ENCODE measurements around the gene ARPC5. TPM values are rescaled to one million over a fixed set of nuclear protein-coding genes. Genes with fewer than 3 reads are reported as not detected.
"Not testable (repeated sequence)": the region's sequence is repeated elsewhere in the genome, so short reads cannot be mapped to it uniquely, and the experiment has no call there.

Gene ARPC5
- total and polyA plus RNA-seq, 7 experiments from 2014 or later, result 49.9 to 525 (median 105) TPM

DNA sequence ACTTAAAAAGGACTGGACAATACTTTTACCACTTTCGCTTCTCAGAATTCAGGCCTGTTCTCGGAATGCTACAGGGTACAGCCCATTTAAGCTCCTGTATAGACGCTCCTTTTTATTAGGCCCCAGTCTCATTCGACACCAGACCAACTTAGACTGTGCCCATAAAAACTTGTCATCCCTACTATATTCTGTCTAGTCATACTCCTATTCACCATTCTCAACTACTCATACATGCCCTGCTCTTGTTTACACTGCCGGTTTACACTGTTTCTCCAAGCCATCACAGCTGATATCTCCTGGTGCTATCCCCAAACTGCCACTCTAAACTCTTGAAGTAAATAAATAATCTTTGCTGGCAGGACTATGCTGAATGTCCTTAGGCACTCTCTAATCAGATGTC is 17.4 kb downstream of the ARPC5 start:
- H3K4me1 ChIP-seq (ENCODE audit: control insufficient read depth in 2 of 2, insufficient read depth in 2 of 2, low read length in 2 of 2); H3K4me3 Mint-ChIP-seq; H3K36me3 ChIP-seq (ENCODE audit: control insufficient read depth in 2 of 3, insufficient read depth in 3 of 3, low read length in 3 of 3); intact Hi-C loops (cut with micrococcal nuclease); DNase-seq; H3K27me3 Mint-ChIP-seq; POLR2A ChIA-PET; H3K9me3 ChIP-seq (ENCODE audit: control insufficient read depth in 2 of 3, low read length in 3 of 3); ATAC-seq; H3K4me3 ChIP-seq (ENCODE audit: low read length); H3K27me3 ChIP-seq (ENCODE audit: control insufficient read depth in 2 of 2, insufficient read depth in 2 of 2, low read length in 2 of 2); H3K9me3 Mint-ChIP-seq; H3K36me3 Mint-ChIP-seq; CTCF ChIA-PET; H3K27ac ChIP-seq (ENCODE audit: low read depth, low read length): not testable (repeated sequence)
- H3K27ac Mint-ChIP-seq, result peak overlapping the region in 2 of 9 donors; percentile 63 to 88
- H3K4me1 Mint-ChIP-seq, result peaks cover 5 to 23% (median 11%) of the 10 kb centered on the region in 7 donors

DNA sequence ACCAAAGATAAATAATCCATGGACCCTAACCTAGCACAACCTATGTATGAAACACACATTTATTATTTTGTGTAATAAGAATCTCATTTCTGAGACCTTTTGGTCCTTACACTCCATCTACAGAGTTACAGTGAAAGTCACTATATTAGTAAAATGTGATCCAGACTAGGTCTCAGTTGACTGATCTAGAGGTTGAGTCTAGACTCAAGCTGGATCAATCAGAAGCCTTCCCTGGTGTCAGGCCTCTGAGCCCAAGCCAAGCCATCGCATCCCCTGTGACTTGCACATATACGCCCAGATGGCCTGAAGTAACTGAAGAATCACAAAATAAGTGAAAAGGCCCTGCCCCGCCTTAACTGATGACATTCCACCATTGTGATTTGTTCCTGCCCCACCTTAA is 22.6 kb downstream of the ARPC5 start:
- H3K27me3 ChIP-seq (ENCODE audit: control insufficient read depth in 2 of 2, insufficient read depth in 2 of 2, low read length in 2 of 2); H3K4me1 ChIP-seq (ENCODE audit: control insufficient read depth in 2 of 2, insufficient read depth in 2 of 2, low read length in 2 of 2); CTCF ChIA-PET; H3K4me1 Mint-ChIP-seq; H3K36me3 ChIP-seq (ENCODE audit: control insufficient read depth in 2 of 3, insufficient read depth in 3 of 3, low read length in 3 of 3); H3K27me3 Mint-ChIP-seq; H3K36me3 Mint-ChIP-seq; ATAC-seq; intact Hi-C loops (cut with micrococcal nuclease); H3K9me3 ChIP-seq (ENCODE audit: control insufficient read depth in 2 of 3, low read length in 3 of 3); H3K4me3 ChIP-seq (ENCODE audit: low read length); H3K27ac ChIP-seq (ENCODE audit: low read depth, low read length); H3K9me3 Mint-ChIP-seq; DNase-seq; POLR2A ChIA-PET: not testable (repeated sequence)
- Mint-ChIP-seq H3K4me3 (peak overlapping the region in 1 of 10 donors; percentile 45), H3K27ac (peak overlapping the region in 2 of 9 donors; percentile 36 to 41)

DNA sequence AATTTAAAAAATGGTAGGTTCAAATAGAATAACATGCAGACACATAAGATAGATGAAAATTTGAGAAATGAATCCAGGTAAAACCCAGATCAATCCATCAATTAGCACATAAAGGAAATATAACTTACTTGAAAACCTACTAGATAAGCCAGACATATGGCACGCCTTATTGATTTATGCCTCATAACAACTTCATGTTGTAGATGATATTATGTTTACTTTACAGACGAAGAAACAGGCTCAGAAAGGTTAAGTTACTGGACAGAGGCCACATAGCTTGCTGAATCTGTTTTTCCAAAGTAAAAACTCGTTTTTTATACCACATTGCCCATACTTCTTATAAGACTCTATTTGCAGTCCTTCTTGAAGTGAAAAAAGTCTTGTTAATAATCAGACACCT is 23.2 kb downstream of the ARPC5 start:
- Histone ChIP-seq H3K4me3 (ENCODE audit: low read length) (no peak overlapping the region), H3K9me3 (ENCODE audit: control insufficient read depth in 2 of 3, low read length in 3 of 3) (no peaks in the 10 kb centered on the region), H3K4me1 (ENCODE audit: control insufficient read depth in 2 of 2, insufficient read depth in 2 of 2, low read length in 2 of 2) (no peaks in the 10 kb centered on the region), H3K27me3 (ENCODE audit: control insufficient read depth in 2 of 2, insufficient read depth in 2 of 2, low read length in 2 of 2) (no peaks in the 10 kb centered on the region), H3K27ac (ENCODE audit: low read depth, low read length) (no peak overlapping the region), H3K36me3 (ENCODE audit: control insufficient read depth in 2 of 3, insufficient read depth in 3 of 3, low read length in 3 of 3) (no peaks in the 10 kb centered on the region)
- Mint-ChIP-seq H3K4me1 (peaks cover 0 to 10% (median 0%) of the 10 kb centered on the region in 7 donors), H3K4me3 (no peak overlapping the region), H3K9me3 (peaks cover 0 to 2% (median 0%) of the 10 kb centered on the region in 11 donors), H3K36me3 (peaks cover 0 to 9% (median 4%) of the 10 kb centered on the region in 5 donors), H3K27me3 (peaks cover 0 to 5% (median 3%) of the 10 kb centered on the region in 5 donors), H3K27ac (no peak overlapping the region)
- ChIA-PET POLR2A (no interaction called here), CTCF (no interaction called here)
- intact Hi-C loops (cut with micrococcal nuclease), result no loop called here
- DNase-seq, result no peak
- no peak for ATAC-seq

GRCh38 chr1:183611021-183611420 is 24.6 kb downstream of the ARPC5 start:
- peaks cover 0 to 2% (median 0%) of the 10 kb centered on the region in 11 donors for H3K9me3 Mint-ChIP-seq
- peaks cover 0 to 9% (median 4%) of the 10 kb centered on the region in 5 donors for H3K36me3 Mint-ChIP-seq
- H3K27ac Mint-ChIP-seq, result no peak overlapping the region
- H3K36me3 ChIP-seq (ENCODE audit: control insufficient read depth in 2 of 3, insufficient read depth in 3 of 3, low read length in 3 of 3), result no peaks in the 10 kb centered on the region
- H3K4me1 Mint-ChIP-seq, result peaks cover 0 to 8% (median 0%) of the 10 kb centered on the region in 7 donors
- peaks cover 0 to 5% (median 3%) of the 10 kb centered on the region in 5 donors for H3K27me3 Mint-ChIP-seq
- no peak overlapping the region for H3K27ac ChIP-seq (ENCODE audit: low read depth, low read length)
- H3K9me3 ChIP-seq (ENCODE audit: control insufficient read depth in 2 of 3, low read length in 3 of 3), result no peaks in the 10 kb centered on the region
- no peak overlapping the region for H3K4me3 Mint-ChIP-seq
- H3K4me1 ChIP-seq (ENCODE audit: control insufficient read depth in 2 of 2, insufficient read depth in 2 of 2, low read length in 2 of 2), result no peaks in the 10 kb centered on the region
- ChIA-PET CTCF (no interaction called here), POLR2A (interaction anchor here (0.6 kb wide), 1 partner anchor 101 kb away, joined by 3 read pairs; no protein-coding TSS in a partner anchor)
- no peaks in the 10 kb centered on the region for H3K27me3 ChIP-seq (ENCODE audit: control insufficient read depth in 2 of 2, insufficient read depth in 2 of 2, low read length in 2 of 2)
- ATAC-seq, result no peak
- intact Hi-C loops (cut with micrococcal nuclease), result no loop called here
- no peak overlapping the region for H3K4me3 ChIP-seq (ENCODE audit: low read length)
- no peak for DNase-seq

DNA sequence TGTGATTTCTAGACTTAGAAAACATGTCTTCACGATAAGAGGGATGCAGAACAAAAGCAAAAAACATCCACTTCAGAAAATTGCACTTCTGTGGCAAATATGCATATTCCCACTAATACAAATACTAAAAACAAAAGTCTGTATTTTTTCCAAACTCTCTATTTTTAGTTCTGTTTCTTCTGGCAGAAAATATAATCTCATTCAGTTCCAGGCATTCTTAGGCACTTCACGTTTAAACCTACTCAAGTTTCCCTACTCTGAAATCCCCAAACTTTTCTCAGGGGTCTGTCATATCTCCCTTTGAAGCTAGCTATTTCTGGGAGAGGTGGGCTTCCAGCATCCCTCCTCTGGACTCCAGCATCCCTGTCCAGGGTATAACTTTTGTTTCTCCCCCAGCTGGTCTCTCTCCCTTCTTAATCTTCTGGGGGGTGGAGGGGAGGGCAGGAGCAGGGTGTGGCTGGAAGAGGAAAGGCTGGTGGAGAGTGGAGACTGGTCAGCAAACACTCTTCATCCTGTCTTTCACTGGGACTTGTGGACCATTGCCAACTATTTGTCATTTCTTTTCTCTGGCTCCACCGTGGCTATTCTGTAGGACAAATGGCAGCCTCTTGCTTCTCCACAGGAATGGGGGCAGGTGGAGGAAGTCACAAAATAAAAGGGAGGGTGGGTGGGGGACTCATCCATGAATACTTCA is 25.7 kb downstream of the ARPC5 start:
- no peak overlapping the region for H3K4me3 ChIP-seq (ENCODE audit: low read length)
- no peaks in the 10 kb centered on the region for H3K4me1 ChIP-seq (ENCODE audit: control insufficient read depth in 2 of 2, insufficient read depth in 2 of 2, low read length in 2 of 2)
- H3K27me3 ChIP-seq (ENCODE audit: control insufficient read depth in 2 of 2, insufficient read depth in 2 of 2, low read length in 2 of 2), result no peaks in the 10 kb centered on the region
- Mint-ChIP-seq H3K36me3 (peaks cover 0 to 9% (median 4%) of the 10 kb centered on the region in 5 donors), H3K4me1 (peaks cover 0 to 8% (median 0%) of the 10 kb centered on the region in 7 donors), H3K4me3 (no peak overlapping the region), H3K27ac (no peak overlapping the region), H3K27me3 (peaks cover 0 to 5% (median 3%) of the 10 kb centered on the region in 5 donors), H3K9me3 (peaks cover 0 to 2% (median 0%) of the 10 kb centered on the region in 11 donors)
- CTCF ChIA-PET, result interaction anchor here (0.6 to 0.9 kb wide), 3 partner anchors 16 to 350 kb away, joined by 3 to 4 read pairs (median 3); no protein-coding TSS in a partner anchor
- no peaks in the 10 kb centered on the region for H3K36me3 ChIP-seq (ENCODE audit: control insufficient read depth in 2 of 3, insufficient read depth in 3 of 3, low read length in 3 of 3)
- no peak overlapping the region for H3K27ac ChIP-seq (ENCODE audit: low read depth, low read length)
- intact Hi-C loops (cut with micrococcal nuclease), result no loop called here
- H3K9me3 ChIP-seq (ENCODE audit: control insufficient read depth in 2 of 3, low read length in 3 of 3), result no peaks in the 10 kb centered on the region
- POLR2A ChIA-PET, result no interaction called here
- DNase-seq (no peak), ATAC-seq (no peak)

DNA sequence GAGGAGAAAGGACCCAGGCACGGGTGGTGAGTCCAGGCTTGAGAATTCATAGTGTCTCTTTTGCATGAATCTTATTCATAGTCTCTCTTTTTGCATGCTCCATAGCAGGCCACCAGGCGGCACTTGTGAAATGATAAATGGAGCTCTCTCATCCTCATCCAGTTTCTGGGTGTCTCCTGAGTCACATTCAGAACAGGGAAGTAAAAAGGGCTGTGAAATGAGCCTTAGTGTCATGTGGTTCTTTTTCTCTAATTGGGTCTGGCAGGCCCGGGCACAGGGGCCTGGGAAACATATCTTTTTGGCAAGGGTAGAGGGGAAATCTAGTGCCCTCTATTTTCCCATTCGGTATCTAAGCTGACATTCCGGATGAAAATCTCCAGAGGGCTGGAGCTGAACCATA is 26.3 kb downstream of the ARPC5 start:
- DNase-seq (no peak), ATAC-seq (peak; percentile 71)
- peak overlapping the region in 1 of 9 donors; percentile 21 for H3K27ac Mint-ChIP-seq
- H3K4me3 Mint-ChIP-seq, result peak overlapping the region in 1 of 10 donors; percentile 54
- Histone ChIP-seq H3K27me3 (ENCODE audit: control insufficient read depth in 2 of 2, insufficient read depth in 2 of 2, low read length in 2 of 2) (no peaks in the 10 kb centered on the region), H3K36me3 (ENCODE audit: control insufficient read depth in 2 of 3, insufficient read depth in 3 of 3, low read length in 3 of 3) (no peaks in the 10 kb centered on the region), H3K27ac (ENCODE audit: low read depth, low read length) (no peak overlapping the region), H3K4me3 (ENCODE audit: low read length) (no peak overlapping the region), H3K4me1 (ENCODE audit: control insufficient read depth in 2 of 2, insufficient read depth in 2 of 2, low read length in 2 of 2) (no peaks in the 10 kb centered on the region), H3K9me3 (ENCODE audit: control insufficient read depth in 2 of 3, low read length in 3 of 3) (no peaks in the 10 kb centered on the region)
- ChIA-PET POLR2A (no interaction called here), CTCF (interaction anchor here (0.6 to 0.9 kb wide), 3 partner anchors 17 to 351 kb away, joined by 3 to 4 read pairs (median 3); no protein-coding TSS in a partner anchor)
- H3K4me1 Mint-ChIP-seq, result peaks cover 0 to 5% (median 0%) of the 10 kb centered on the region in 7 donors
- peaks cover 0 to 2% (median 0%) of the 10 kb centered on the region in 11 donors for H3K9me3 Mint-ChIP-seq
- peaks cover 0 to 9% (median 4%) of the 10 kb centered on the region in 5 donors for H3K36me3 Mint-ChIP-seq
- H3K27me3 Mint-ChIP-seq, result peaks cover 0 to 5% (median 3%) of the 10 kb centered on the region in 5 donors
- intact Hi-C loops (cut with micrococcal nuclease), result no loop called here
